Endothelial cell of umbilical vein (primary cell): Measurements from ENCODE around the gene COX7B2. TPM values are rescaled to one million over a fixed set of nuclear protein-coding genes. Genes with fewer than 3 reads are reported as not detected.

Experiments used
- BruUV-seq: library from RNA; stranded (reverse); fragments of 400-500 nt; replicated peaks from 2 replicates; lab custom pipeline; 2021; lab: Mats Ljungman, UMichigan
- CTCF ChIA-PET: fragments of 300-600, 350-600 bp; sonication (Branson Sonifier 250); formaldehyde crosslinking; loops from one replicate; lab custom pipeline; 2021; ENCODE audit warnings: antibody characterized with exemption, inconsistent platforms; lab: Charles Lee
- POLR2A ChIA-PET: fragments of 300-600, 350-600 bp; sonication (Branson Sonifier 250); formaldehyde crosslinking; loops from one replicate; lab custom pipeline; 2021; ENCODE audit warnings: antibody characterized with exemption, inconsistent platforms; lab: Charles Lee
- DNase-seq: peaks from one replicate; pipeline ENCODE4 v3.0.0-alpha.2; 2011; ENCODE audit warnings: low read depth, low spot score
- FAIRE-seq: peaks from 2 replicates; lab custom pipeline; 2011; peaks lifted over from hg19 to GRCh38; lab: Jason Lieb, UNC
- H2AFZ ChIP-seq: 2 replicates; pipeline ENCODE4 v1.6.0; 2012; ENCODE audit warnings: low read depth, low read length, control low read depth, inconsistent platforms
- H3K27ac ChIP-seq: 2 replicates; pipeline ENCODE4 v1.5.1; 2011; ENCODE audit warnings: low read depth, mild to moderate bottlenecking, control low read depth, low read length, moderate library complexity; ENCODE audit not compliant: insufficient read depth
- H3K27me3 ChIP-seq, 2 experiments: 2 replicates each; pipeline versions ENCODE4 v1.6.0 to v1.6.1; 2011; ENCODE audit warnings: low read length in 2 of 2, mixed read lengths in 1 of 2; ENCODE audit not compliant: control insufficient read depth in 2 of 2, insufficient read depth in 2 of 2
- H3K36me3 ChIP-seq, 2 experiments: 2 replicates in 1 of 2; 3 replicates in 1 of 2; pipeline ENCODE4 v1.5.1; 2011; ENCODE audit warnings: low read length in 2 of 2, mild to moderate bottlenecking in 1 of 2, moderate library complexity in 1 of 2; ENCODE audit not compliant: control insufficient read depth in 2 of 2, insufficient read depth in 2 of 2; ENCODE audit errors: extremely low read depth in 1 of 2
- H3K4me1 ChIP-seq: 3 replicates; pipeline ENCODE4 v1.5.1; 2011; ENCODE audit warnings: mild to moderate bottlenecking, low read length; ENCODE audit not compliant: control insufficient read depth, insufficient read depth; ENCODE audit errors: extremely low read depth
- H3K4me2 ChIP-seq: 2 replicates; pipeline ENCODE4 v1.6.1; 2011; ENCODE audit warnings: low read length, control low read depth, mixed read lengths; ENCODE audit not compliant: insufficient read depth
- H3K4me3 ChIP-seq, 3 experiments: fragments of 200-600 bp in 1 of 3; sonication (generic), shearing (Covaris generic) in 1 of 3; replicated peaks in 1 of 3; 2 replicates each; pipeline ENCODE4 v1.5.1; 2011 to 2016; ENCODE audit warnings: control low read depth in 3 of 3, low read length in 3 of 3, mild to moderate bottlenecking in 2 of 3, inconsistent platforms in 1 of 3, low read depth in 1 of 3, moderate library complexity in 1 of 3; ENCODE audit not compliant: insufficient read depth in 1 of 3
- H3K79me2 ChIP-seq: 2 replicates; pipeline ENCODE4 v1.6.0; 2012; ENCODE audit warnings: low read length, inconsistent platforms; ENCODE audit not compliant: control insufficient read depth, insufficient read depth
- H3K9ac ChIP-seq: replicated peaks from 2 replicates; pipeline ENCODE3; 2011; ENCODE audit warnings: low read length, control low read depth; ENCODE audit not compliant: insufficient read depth; ENCODE audit errors: extremely low read depth
- H3K9me1 ChIP-seq: replicated peaks from 3 replicates; pipeline ENCODE4 v1.6.0; 2011; ENCODE audit warnings: mild to moderate bottlenecking, low read length; ENCODE audit not compliant: control insufficient read depth, insufficient read depth; ENCODE audit errors: extremely low read depth
- H3K9me3 ChIP-seq: replicated peaks from 2 replicates; pipeline ENCODE4 v1.5.1; 2012; ENCODE audit warnings: low read length, inconsistent platforms; ENCODE audit not compliant: control insufficient read depth, insufficient read depth
- H4K20me1 ChIP-seq: replicated peaks from 2 replicates; pipeline ENCODE3; 2011; ENCODE audit warnings: mild to moderate bottlenecking, low read length; ENCODE audit not compliant: control insufficient read depth, insufficient read depth; ENCODE audit errors: extremely low read depth
- EZH2 ChIP-seq: IDR thresholded peaks from 2 replicates; pipeline ENCODE4 v1.6.1; 2012; ENCODE audit warnings: borderline replicate concordance, low read depth, mild to moderate bottlenecking, moderate library complexity, low read length, inconsistent platforms; ENCODE audit not compliant: severe bottlenecking
- GATA2 ChIP-seq: IDR thresholded peaks from 2 replicates; pipeline ENCODE4 v1.7.0; 2011; ENCODE audit warnings: low read depth, mild to moderate bottlenecking, moderate library complexity, mixed read lengths, low read length; ENCODE audit not compliant: insufficient read length, insufficient read depth
- JUN ChIP-seq: IDR thresholded peaks from 2 replicates; pipeline ENCODE4 v1.6.1; 2011; ENCODE audit warnings: borderline replicate concordance, low read depth; ENCODE audit not compliant: insufficient read length, insufficient read depth
- MYC ChIP-seq: IDR thresholded peaks from one replicate; pipeline ENCODE4 v1.6.1; 2011; ENCODE audit warnings: mild to moderate bottlenecking, low read depth, low read length
- POLR2A ChIP-seq: IDR thresholded peaks from 2 replicates; pipeline ENCODE4 v1.6.1; 2012; ENCODE audit warnings: low read depth, mild to moderate bottlenecking, control low read depth, low read length
- POLR2AphosphoS5 ChIP-seq: IDR thresholded peaks from 2 replicates; pipeline ENCODE4 v1.6.1; 2012; ENCODE audit warnings: low read depth, mild to moderate bottlenecking, control low read depth, low read length, moderate library complexity; ENCODE audit not compliant: insufficient read depth
- dilution Hi-C: fragments of 300-500 bp; cut with MboI; formaldehyde crosslinking; loops from one replicate; pipeline ENCODE4 v1.15.0; 2019; ENCODE audit warnings: low sequenced_read_pairs; ENCODE audit not compliant: extremely low pct_ligation_motif_present
- intact Hi-C: fragments of 100-400 bp; cut with micrococcal nuclease; formaldehyde crosslinking; loops from one replicate; pipeline ENCODE4 v1.10.0; 2022
- polyA plus RNA-seq, 4 experiments: library from polyadenylated mRNA; depleted of rRNA in 3 of 4; stranded (reverse) in 3 of 4; unstranded in 1 of 4; fragments of >200 nt; gene quantifications; 2 replicates each; pipeline versions ENCODE4 v1.2.1 to v1.2.3, GENCODE V29; 2011 to 2012; ENCODE audit warnings: missing spikeins in 1 of 4
- total RNA-seq: library from RNA; stranded (reverse); gene quantifications from 2 replicates; pipeline ENCODE4 v1.2.3, GENCODE V29; 2021
- TF ChIP-seq, protein P1 (sequence below): IDR thresholded peaks from 2 replicates; pipeline ENCODE4 v1.6.1; 2011; ENCODE audit not compliant: insufficient read depth, insufficient read length

COX7B2 gene
- total and polyA plus RNA-seq, 2 donors (not counting 3 experiments of a cell fraction or from before 2014, with no cell fraction given) = not detected

DNA sequence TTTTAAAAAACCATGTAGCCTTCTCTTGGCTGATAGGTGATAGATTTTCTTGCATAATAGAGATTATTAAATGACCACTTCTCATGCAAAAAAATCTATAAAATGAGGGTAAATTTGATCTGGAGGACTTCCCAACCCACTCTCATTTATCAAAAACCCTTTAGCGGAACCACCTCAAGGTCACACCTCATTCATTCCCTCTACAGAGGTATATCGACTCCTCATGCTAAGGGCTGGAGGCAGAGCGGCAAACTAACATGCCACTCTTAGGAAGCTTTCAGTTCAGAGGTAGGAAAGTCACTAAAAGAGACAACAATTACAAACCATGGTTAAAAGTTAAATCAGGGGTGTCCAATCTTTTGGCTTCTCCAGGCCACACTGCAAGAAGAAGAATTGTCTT, 90.0 kb downstream of the COX7B2 start:
- H3K4me1 ChIP-seq = no peaks in the 10 kb centered on the region
- no peak overlapping the region for H3K4me3 ChIP-seq
- no peaks in the 10 kb centered on the region for H3K79me2 ChIP-seq
- FAIRE-seq = no peak
- H3K9me1 ChIP-seq = no peaks in the 10 kb centered on the region
- CTCF ChIA-PET = no interaction called here
- H2AFZ ChIP-seq = no peak overlapping the region
- no peak overlapping the region for H3K27ac ChIP-seq
- H4K20me1 ChIP-seq = no peaks in the 10 kb centered on the region
- no peaks in the 10 kb centered on the region for H3K27me3 ChIP-seq
- no TSS peak for BruUV-seq
- no peak for DNase-seq
- intact Hi-C loops = no loop called here
- dilution Hi-C loops = no loop called here
- no peaks in the 10 kb centered on the region for H3K9me3 ChIP-seq
- TF ChIP-seq JUN = no peak
- TF ChIP-seq, protein P1, sequence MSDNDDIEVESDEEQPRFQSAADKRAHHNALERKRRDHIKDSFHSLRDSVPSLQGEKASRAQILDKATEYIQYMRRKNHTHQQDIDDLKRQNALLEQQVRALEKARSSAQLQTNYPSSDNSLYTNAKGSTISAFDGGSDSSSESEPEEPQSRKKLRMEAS = no peak
- TF ChIP-seq GATA2 = no peak
- TF ChIP-seq POLR2AphosphoS5 = no peak
- no peak for TF ChIP-seq POLR2A
- TF ChIP-seq MYC = no peak
- H3K9ac ChIP-seq = no peak overlapping the region
- no peak overlapping the region for H3K4me2 ChIP-seq
- no peaks in the 10 kb centered on the region for H3K36me3 ChIP-seq
- POLR2A ChIA-PET = no interaction called here

DNA sequence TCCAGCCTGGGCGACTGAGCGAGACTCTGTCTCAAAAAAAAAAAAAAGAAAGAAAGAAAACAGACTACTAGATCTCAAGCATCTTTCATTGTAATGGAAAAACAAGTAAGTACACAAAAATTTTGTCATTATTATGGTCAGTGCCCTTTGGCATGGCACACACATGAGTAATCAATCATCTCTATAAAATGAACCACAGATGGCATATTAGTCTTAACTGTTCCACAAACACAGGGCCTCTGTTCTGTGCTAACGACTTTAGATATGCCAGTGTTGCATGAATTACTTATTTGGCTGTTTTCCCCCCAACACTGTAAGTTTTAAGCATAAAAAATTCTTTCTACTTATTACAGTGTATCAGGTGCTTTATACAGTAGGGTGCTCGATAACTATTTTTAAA, 90.4 kb downstream of the COX7B2 start:
- H3K79me2 ChIP-seq = no peaks in the 10 kb centered on the region
- no peak overlapping the region for H2AFZ ChIP-seq
- no peak for TF ChIP-seq MYC
- TF ChIP-seq POLR2AphosphoS5 = no peak
- no peak for TF ChIP-seq EZH2
- H3K4me2 ChIP-seq = no peak overlapping the region
- intact Hi-C loops = no loop called here
- no peaks in the 10 kb centered on the region for H3K9me1 ChIP-seq
- H3K27ac ChIP-seq = no peak overlapping the region
- H3K4me3 ChIP-seq = no peak overlapping the region
- ChIA-PET POLR2A (no interaction called here), CTCF (no interaction called here)
- H3K27me3 ChIP-seq = no peaks in the 10 kb centered on the region
- dilution Hi-C loops = no loop called here
- FAIRE-seq = no peak
- no peak for DNase-seq
- H3K9me3 ChIP-seq = no peaks in the 10 kb centered on the region
- BruUV-seq = no TSS peak
- H3K9ac ChIP-seq = no peak overlapping the region
- no peaks in the 10 kb centered on the region for H3K36me3 ChIP-seq
- no peaks in the 10 kb centered on the region for H4K20me1 ChIP-seq
- H3K4me1 ChIP-seq = no peaks in the 10 kb centered on the region
